Cardiac muscle cell (in vitro differentiated cells and primary cell): Measurements from ENCODE around the gene GABARAPL1. TPM values are rescaled to one million over a fixed set of nuclear protein-coding genes. Genes with fewer than 3 reads are reported as not detected.
A peak's percentile ranks its signal among the peaks of the same experiment; 100 is the strongest.
"Not testable (repeated sequence)": the region's sequence is repeated elsewhere in the genome, so short reads cannot be mapped to it uniquely, and the experiment has no call there.

Experiments
- DNase-seq, 2 donors: peaks; one replicate each; pipeline versions ENCODE4 v3.0.0 to v3.0.0-alpha.2; 2010 to 2017; ENCODE audit warnings: low read depth in 1 of 2, low spot score in 1 of 2
- H3K27ac ChIP-seq: fragments of 200-600 bp; sonication (generic); 2 replicates; pipeline ENCODE4 v1.5.1; 2016
- H3K27me3 ChIP-seq: fragments of 200-600 bp; sonication (generic); 2 replicates; pipeline ENCODE4 v1.6.0; 2016; ENCODE audit warnings: control low read depth
- H3K36me3 ChIP-seq: fragments of 200-600 bp; sonication (generic); 2 replicates; pipeline ENCODE4 v1.5.1; 2016; ENCODE audit warnings: control low read depth
- H3K4me1 ChIP-seq: fragments of 200-600 bp; sonication (generic); 2 replicates; pipeline ENCODE4 v1.8.1; 2017; ENCODE audit warnings: low read depth, mild to moderate bottlenecking, mixed run types
- H3K4me3 ChIP-seq: fragments of 200-600 bp; sonication (generic); 2 replicates; pipeline ENCODE4 v1.5.1; 2016; ENCODE audit warnings: mild to moderate bottlenecking
- H3K9me3 ChIP-seq: fragments of 200-600 bp; sonication (generic); 2 replicates; pipeline ENCODE4 v1.5.1; 2017; ENCODE audit warnings: low read depth, mild to moderate bottlenecking, control low read depth
- CTCF ChIP-seq: IDR thresholded peaks from 2 replicates; pipeline ENCODE4 v1.5.1; 2012; ENCODE audit warnings: low read depth, mild to moderate bottlenecking, low read length
- polyA plus RNA-seq: library from polyadenylated mRNA; unstranded; fragments of >200 nt; fragmentation: Nextera tagmentation; extraction: Ambion mirVana; gene quantifications from 2 replicates; pipeline ENCODE4 v1.2.1, GENCODE V29; 2016
- total RNA-seq: library from RNA; depleted of rRNA; stranded (reverse); fragments of >200 nt; gene quantifications from 2 replicates; pipeline ENCODE4 v1.2.3, GENCODE V29; 2016

The GABARAPL1 gene
- total and polyA plus RNA-seq, 2 experiments from 2014 or later, result 59.0 to 71.6 TPM

GRCh38 chr12:10190558-10191388, 21.9 kb upstream of the GABARAPL1 start:
- Histone ChIP-seq H3K4me1 (no peaks in the 10 kb centered on the region), H3K27ac (no peak overlapping the region), H3K9me3 (no peaks in the 10 kb centered on the region), H3K4me3 (no peak overlapping the region), H3K36me3 (no peaks in the 10 kb centered on the region), H3K27me3 (no peaks in the 10 kb centered on the region)
- DNase-seq, result peak; percentile 56 to 72
- TF ChIP-seq CTCF, result peak; percentile 83

- Histone ChIP-seq H3K4me1 (no peaks in the 10 kb centered on the region), H3K27me3 (no peaks in the 10 kb centered on the region), H3K36me3 (no peaks in the 10 kb centered on the region), H3K27ac (no peak overlapping the region), H3K9me3 (no peaks in the 10 kb centered on the region), H3K4me3 (no peak overlapping the region)
- no peak for TF ChIP-seq CTCF
- DNase-seq, result no peak
Measured at GRCh38 chr12:10191865-10192264, 20.8 kb upstream of the GABARAPL1 start.

GRCh38 chr12:10194160-10194670, 18.5 kb upstream of the GABARAPL1 start:
- Histone ChIP-seq H3K27me3 (no peaks in the 10 kb centered on the region), H3K4me1 (no peaks in the 10 kb centered on the region), H3K4me3 (no peak overlapping the region), H3K36me3 (no peaks in the 10 kb centered on the region), H3K27ac (no peak overlapping the region), H3K9me3 (no peaks in the 10 kb centered on the region)
- TF ChIP-seq CTCF, result no peak
- no peak for DNase-seq

GRCh38 chr12:10196210-10196609, 16.5 kb upstream of the GABARAPL1 start:
- no peaks in the 10 kb centered on the region for H3K4me1 ChIP-seq
- H3K4me3 ChIP-seq, result no peak overlapping the region
- no peak for TF ChIP-seq CTCF
- H3K9me3 ChIP-seq, result no peaks in the 10 kb centered on the region
- DNase-seq, result no peak
- H3K36me3 ChIP-seq, result no peaks in the 10 kb centered on the region
- no peak overlapping the region for H3K27ac ChIP-seq
- H3K27me3 ChIP-seq, result no peaks in the 10 kb centered on the region

GRCh38 chr12:10197879-10198278, 14.8 kb upstream of the GABARAPL1 start:
- H3K36me3 ChIP-seq, result no peaks in the 10 kb centered on the region
- no peak for DNase-seq
- H3K4me1 ChIP-seq, result no peaks in the 10 kb centered on the region
- no peaks in the 10 kb centered on the region for H3K27me3 ChIP-seq
- no peak overlapping the region for H3K27ac ChIP-seq
- no peak for TF ChIP-seq CTCF
- H3K9me3 ChIP-seq, result no peaks in the 10 kb centered on the region
- no peak overlapping the region for H3K4me3 ChIP-seq

GRCh38 chr12:10204495-10204894, 8.2 kb upstream of the GABARAPL1 start:
- H3K4me1 ChIP-seq, H3K27me3 ChIP-seq, H3K4me3 ChIP-seq, DNase-seq, H3K9me3 ChIP-seq, H3K27ac ChIP-seq, H3K36me3 ChIP-seq: not testable (repeated sequence)
